ENCODE measurements around the gene MCRS1.
A peak's percentile ranks its signal among the peaks of the same experiment; 100 is the strongest.
"Not testable (repeated sequence)": the region's sequence is repeated elsewhere in the genome, so short reads cannot be mapped to it uniquely, and the experiment has no call there.

MCRS1 gene

GRCh38 chr12:49542592-49543160 lies 25.3 kb downstream of the MCRS1 start:
- no peak for DNase-seq

- no peak for DNase-seq
Observed at GRCh38 chr12:49541911-49542505, 25.9 kb downstream of the MCRS1 start.

GRCh38 chr12:49541140-49541861 lies 26.6 kb downstream of the MCRS1 start:
- DNase-seq = no peak

GRCh38 chr12:49540229-49541139 lies 27.5 kb downstream of the MCRS1 start:
- DNase-seq = no peak

GRCh38 chr12:49539406-49540228 lies 28.3 kb downstream of the MCRS1 start:
- DNase-seq = no peak

- peak in 49 of 56 donors; percentile 17 to 82 (median 66) for DNase-seq
Observed at GRCh38 chr12:49538510-49539403, 29.2 kb downstream of the MCRS1 start, which contains the start of gene KCNH3. Gene KCNH3, plus strand, starts transcription at chr12:49539030. Its CDS starts 387 bp downstream, at chr12:49539417.

- peak in 16 of 56 donors; percentile 16 to 52 (median 40) for DNase-seq
Observed at GRCh38 chr12:49537752-49538509, 30.0 kb downstream of the MCRS1 start.

- DNase-seq = peak in 1 of 56 donors; percentile 48
Observed at GRCh38 chr12:49537231-49537751, 30.7 kb downstream of the MCRS1 start.

- no peak for DNase-seq
Observed at GRCh38 chr12:49536526-49537071, 31.3 kb downstream of the MCRS1 start.

- DNase-seq = no peak
Observed at GRCh38 chr12:49535921-49536525, 31.9 kb downstream of the MCRS1 start.

GRCh38 chr12:49534731-49535278 lies 33.1 kb downstream of the MCRS1 start:
- no peak for DNase-seq

GRCh38 chr12:49534122-49534521 lies 33.8 kb downstream of the MCRS1 start:
- DNase-seq = not testable (repeated sequence)

- no peak for DNase-seq
Observed at GRCh38 chr12:49533331-49533730, 34.6 kb downstream of the MCRS1 start.

- no peak for DNase-seq
Observed at GRCh38 chr12:49531745-49532144, 36.2 kb downstream of the MCRS1 start.

- no peak for DNase-seq
Observed at GRCh38 chr12:49529414-49529813, 38.5 kb downstream of the MCRS1 start.

- DNase-seq = no peak
Observed at GRCh38 chr12:49527361-49528130, 40.4 kb downstream of the MCRS1 start.

GRCh38 chr12:49525942-49526341 lies 42.0 kb downstream of the MCRS1 start:
- DNase-seq = no peak
